Lower leg skin (tissue), 4 donors: ENCODE measurements around the gene DNLZ. TPM values are rescaled to one million over a fixed set of nuclear protein-coding genes. Genes with fewer than 3 reads are reported as not detected.

Experiments used
- DNase-seq, 2 donors: peaks; one replicate each; pipeline ENCODE4 v3.0.0-alpha.2; 2019; ENCODE audit warnings: low spot score in 2 of 2
- H3K4me3 ChIP-seq: fragments of 200-600 bp; sonication (generic); 2 replicates; pipeline ENCODE4 v1.5.1; 2017; ENCODE audit warnings: mild to moderate bottlenecking, low read depth; ENCODE audit not compliant: poor library complexity, severe bottlenecking
- CTCF ChIP-seq, 3 donors: fragments of 450-650 bp; IDR thresholded peaks; one replicate each; pipeline ENCODE4 v1.5.1; 2016; ENCODE audit warnings: antibody characterized with exemption in 3 of 3, mild to moderate bottlenecking in 3 of 3, moderate library complexity in 2 of 3
- POLR2A ChIP-seq, 2 donors: fragments of 450-650 bp; IDR thresholded peaks; one replicate each; pipeline ENCODE4 v1.6.1; 2016 to 2017; ENCODE audit warnings: antibody characterized with exemption in 2 of 2, mild to moderate bottlenecking in 1 of 2, moderate library complexity in 1 of 2
- WGBS, 2 donors: methylation state at CpG; one replicate each; pipeline ENCODE4 v1.1.5; 2018; 5-methylcytosine and 5-hydroxymethylcytosine counted together
- intact Hi-C: fragments of 100-400 bp; cut with DNase I; formaldehyde crosslinking; loops from one replicate; pipeline ENCODE4 v1.15.0; 2023; ENCODE audit warnings: low total_unique reads
- total RNA-seq, 4 donors: library from RNA; depleted of rRNA; stranded (reverse); fragments of >200 nt; gene quantifications; one replicate each; pipeline ENCODE4 v1.1.0, GENCODE V29; 2016

The DNLZ gene
- total RNA-seq, 4 donors from 2014 or later = 30.9 to 64.6 (median 44.1) TPM

DNA sequence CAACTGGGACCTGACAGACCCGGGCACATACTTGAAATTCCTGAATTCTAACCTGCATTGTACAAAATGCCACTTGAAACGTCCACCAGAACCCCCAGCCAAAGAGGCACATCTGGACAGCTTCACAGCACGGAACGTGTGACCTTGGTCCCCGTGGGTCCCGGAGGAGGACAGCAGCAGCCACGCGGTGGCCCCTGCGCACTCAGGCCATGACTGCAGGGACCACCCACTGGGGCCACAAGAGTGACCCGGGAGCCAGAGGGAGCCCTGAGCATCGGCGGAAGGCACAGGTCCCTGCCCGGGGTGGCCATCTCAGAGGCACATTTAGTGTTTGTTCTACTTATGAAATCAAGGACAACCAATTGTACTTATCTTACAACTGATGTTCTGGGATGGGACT, 38.5 kb upstream of the DNLZ start:
- intact Hi-C loops = no loop called here
- H3K4me3 ChIP-seq = no peak overlapping the region

DNA sequence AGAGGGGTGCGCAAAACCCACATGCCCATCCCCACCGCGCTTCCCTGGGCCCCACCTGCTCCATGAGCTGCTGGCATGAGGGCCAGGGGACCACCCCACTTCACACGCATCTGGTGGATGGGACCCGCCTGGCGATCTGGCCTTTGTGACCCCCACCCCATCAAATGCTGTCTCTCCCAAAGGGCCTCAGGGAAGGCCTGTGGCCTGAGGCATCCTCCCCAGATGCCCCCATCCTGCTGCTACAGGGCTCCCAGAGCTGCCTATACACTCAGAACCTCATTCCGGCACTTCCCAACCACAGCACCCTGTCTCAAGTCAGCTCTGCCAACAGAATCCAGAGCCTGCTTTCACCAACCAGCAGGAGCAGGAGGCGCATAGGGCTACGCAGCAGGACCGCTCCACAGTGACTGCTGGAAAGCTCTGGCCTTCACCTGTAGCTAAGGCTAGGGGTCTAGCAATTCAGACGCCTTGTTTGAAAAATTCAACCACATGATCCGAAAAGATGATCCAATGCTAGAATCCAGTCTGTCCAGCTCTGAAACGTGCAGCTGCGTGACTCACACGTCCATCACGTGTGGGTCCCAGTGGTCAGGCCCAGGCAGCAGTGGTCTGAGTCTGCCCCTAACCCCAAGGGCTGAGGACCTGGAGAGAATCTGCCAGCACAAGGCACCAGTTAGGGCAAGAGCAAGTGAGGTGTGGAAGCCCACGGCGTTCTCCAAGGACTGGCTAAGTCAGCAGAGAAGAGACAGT, 37.8 kb upstream of the DNLZ start:
- H3K4me3 ChIP-seq = no peak overlapping the region
- intact Hi-C loops = no loop called here
- no peak for DNase-seq
- no peak for TF ChIP-seq POLR2A (IDR thresholded peaks at IDR 0.05)
- TF ChIP-seq CTCF (IDR thresholded peaks at IDR 0.05) = no peak
- 88 to 90% methylated on average over 18 of the region's 18 CpGs for WGBS, 2 donors

More for the DNA sequence above, 38.5 kb upstream of the DNLZ start:
- no peak for DNase-seq
- WGBS, 2 donors = 79 to 80% methylated on average over 11 to 13 of the region's 13 CpGs
- TF ChIP-seq POLR2A (IDR thresholded peaks at IDR 0.05) (no peak), CTCF (IDR thresholded peaks at IDR 0.05) (no peak)

DNA sequence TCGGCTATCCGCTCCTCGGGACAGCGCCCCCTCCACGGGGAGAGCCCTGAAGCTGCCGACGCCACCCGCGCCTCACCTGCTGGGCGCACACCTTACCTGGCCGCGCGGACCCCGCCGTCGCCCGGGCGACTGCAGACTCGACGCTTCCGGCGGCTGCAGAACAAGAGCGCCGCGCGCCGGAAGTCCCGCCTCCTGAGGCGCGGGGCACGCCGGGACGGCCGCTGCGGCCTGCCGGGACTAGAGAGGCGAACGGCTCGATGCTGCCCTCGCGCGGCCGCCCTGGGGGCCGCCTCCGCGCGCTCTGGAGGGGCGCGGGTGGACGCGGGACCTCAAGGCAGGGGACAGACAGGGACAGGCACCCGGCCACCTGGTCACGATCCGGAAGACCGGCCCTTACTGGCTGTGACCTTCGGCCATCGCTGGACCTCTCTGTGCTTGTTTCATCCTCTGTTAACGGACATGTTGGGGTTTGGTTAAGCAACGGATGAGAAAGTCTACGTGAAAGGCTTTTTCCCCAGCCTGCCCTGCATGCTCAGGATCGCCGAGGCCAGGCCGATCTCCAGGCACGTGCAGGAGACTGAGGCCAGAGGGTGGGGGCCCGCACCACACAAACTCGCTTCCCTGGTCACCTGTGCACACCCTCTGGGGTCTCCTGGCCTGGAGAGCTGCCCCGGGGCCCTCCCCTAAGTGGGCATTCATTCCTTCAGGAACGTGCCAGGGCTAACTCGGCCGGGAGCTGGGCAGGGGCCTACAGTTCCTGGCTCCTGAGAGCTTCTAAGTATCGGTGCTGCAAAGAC, 36.7 kb upstream of the DNLZ start, which contains the start of gene SNAPC4:
Gene SNAPC4 (minus strand): TSS at position 133 of the 797 bp plus-strand sequence. CDS start 1,742 bp downstream, outside the sequence.
- intact Hi-C loops = no loop called here
- peak; percentile 71 to 95 for DNase-seq
- WGBS, 2 donors = 7 to 16% methylated on average over 16 to 60 of the region's 71 CpGs
- peak within 1 kb of the TSS; percentile 73 for H3K4me3 ChIP-seq
- TF ChIP-seq CTCF (IDR thresholded peaks at IDR 0.05) (no peak), POLR2A (IDR thresholded peaks at IDR 0.05) (no peak)

DNA sequence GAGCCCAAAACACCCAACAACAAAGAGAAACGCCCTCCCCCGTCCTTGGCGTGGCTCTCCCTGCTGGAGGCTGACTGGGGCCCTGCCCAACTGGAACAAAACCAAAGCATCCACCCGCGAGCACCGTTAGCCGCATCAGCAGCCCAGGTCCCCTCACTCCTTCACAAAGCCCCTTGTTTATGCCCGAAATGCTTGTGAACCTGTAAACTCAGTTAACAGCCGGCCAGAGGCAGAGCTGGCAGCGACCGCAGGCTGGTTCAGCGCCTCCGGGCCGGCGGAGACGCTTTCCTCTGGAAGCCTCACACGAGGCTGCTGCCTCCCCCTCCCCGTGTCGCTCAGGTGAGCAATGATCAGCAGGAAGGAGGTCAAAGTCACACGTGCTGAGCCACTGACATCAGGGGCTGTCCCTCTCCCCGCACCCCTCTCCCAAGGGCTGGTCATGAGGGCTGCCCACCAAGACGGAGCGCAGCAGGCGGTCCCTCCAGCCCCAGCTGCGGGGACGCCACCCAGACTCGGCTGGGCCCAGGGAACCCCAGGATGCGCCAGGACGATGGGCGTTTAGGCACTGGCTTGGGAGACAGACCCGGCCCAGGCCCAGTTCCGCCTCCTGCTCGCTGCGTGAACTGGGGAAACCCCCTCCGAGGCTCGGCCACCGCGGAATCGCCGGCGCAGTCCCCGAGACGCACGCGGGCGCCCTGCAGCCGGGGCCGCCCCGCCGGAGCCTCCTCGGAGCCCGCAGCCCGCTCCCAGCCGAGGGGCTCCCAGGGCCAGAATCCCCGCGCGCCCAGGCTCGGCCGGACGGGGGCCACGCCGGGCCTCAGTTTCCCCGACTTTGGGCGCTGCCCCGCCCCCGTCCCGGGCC, 35.9 kb upstream of the DNLZ start:
- intact Hi-C loops = no loop called here
- 1 to 2% methylated on average over 25 to 33 of the region's 67 CpGs for WGBS, 2 donors
- no peak for DNase-seq
- TF ChIP-seq CTCF (IDR thresholded peaks at IDR 0.05) (no peak), POLR2A (IDR thresholded peaks at IDR 0.05) (no peak)
- peak overlapping the region; percentile 73 for H3K4me3 ChIP-seq

GRCh38 chr9:136398286-136398685, 34.7 kb upstream of the DNLZ start:
- TF ChIP-seq POLR2A (IDR thresholded peaks at IDR 0.05) = no peak
- TF ChIP-seq CTCF (IDR thresholded peaks at IDR 0.05) = no peak
- WGBS, 2 donors = 94 to 97% methylated on average over 12 of the region's 12 CpGs
- intact Hi-C loops = no loop called here
- no peak for DNase-seq
- no peak overlapping the region for H3K4me3 ChIP-seq
